Measurements from ENCODE around the gene SLC25A1. TPM values are rescaled to one million over a fixed set of nuclear protein-coding genes. Genes with fewer than 3 reads are reported as not detected.

Gene SLC25A1
- total and polyA plus RNA-seq, 2 experiments from 2014 or later: 141 to 242 TPM

GRCh38 chr22:19134176-19134831 is 44.2 kb downstream of the SLC25A1 start:
- Mint-ChIP-seq H3K27me3 (ENCODE audit: insufficient read depth, low read depth, poor library complexity) (peaks cover 12% of the 10 kb centered on the region), H3K4me3 (no peak overlapping the region), H3K4me1 (peaks cover 7% of the 10 kb centered on the region; the same call in 1 of the 3 replicates), H3K9me3 (no peaks in the 10 kb centered on the region), H3K36me3 (ENCODE audit: low read depth) (peaks cover 39% of the 10 kb centered on the region), H3K27ac (no peak overlapping the region)
- H3K9me2 ChIP-seq (ENCODE audit: insufficient read depth): no peaks in the 10 kb centered on the region
- no peak overlapping the region for H3K4me3 ChIP-seq
- H3K4me2 ChIP-seq: no peak overlapping the region
- no peaks in the 10 kb centered on the region for H3K4me1 ChIP-seq (ENCODE audit: insufficient read depth)
- DNase-seq (ENCODE audit: low spot score) (no peak), ATAC-seq (no peak)
- H3K79me2 ChIP-seq (replicated peaks; ENCODE audit: insufficient read depth): no peaks in the 10 kb centered on the region
- no peaks in the 10 kb centered on the region for H3F3A ChIP-seq (replicated peaks; ENCODE audit: low read depth)
- H2AFZ ChIP-seq: no peak overlapping the region
- TF ChIP-seq EZH2phosphoT487 (IDR thresholded peaks at IDR 0.05; ENCODE audit: unreplicated experiment) (no peak), ZNF331 (CRISPR knock-in tag; IDR thresholded peaks at IDR 0.05; ENCODE audit: low read depth) (no peak), EZH2 (IDR thresholded peaks at IDR 0.05; ENCODE audit: low read depth, unreplicated experiment) (no peak), ZNF114 (CRISPR knock-in tag; IDR thresholded peaks at IDR 0.05) (no peak), ZNF462 (CRISPR knock-in tag; IDR thresholded peaks at IDR 0.05) (no peak), CREB1 (CRISPR knock-in tag; IDR thresholded peaks at IDR 0.05; ENCODE audit: low read depth) (no peak), REST (IDR thresholded peaks at IDR 0.05; ENCODE audit: unreplicated experiment) (no peak), NANOG (IDR thresholded peaks at IDR 0.05; ENCODE audit: borderline replicate concordance) (no peak), STAT1 (IDR thresholded peaks at IDR 0.05; ENCODE audit: unreplicated experiment) (no peak), POLR2AphosphoS5 (IDR thresholded peaks at IDR 0.05; ENCODE audit: low read depth) (no peak), JUNB (IDR thresholded peaks at IDR 0.05; ENCODE audit: unreplicated experiment) (no peak)
- TF ChIP-seq, protein P1, sequence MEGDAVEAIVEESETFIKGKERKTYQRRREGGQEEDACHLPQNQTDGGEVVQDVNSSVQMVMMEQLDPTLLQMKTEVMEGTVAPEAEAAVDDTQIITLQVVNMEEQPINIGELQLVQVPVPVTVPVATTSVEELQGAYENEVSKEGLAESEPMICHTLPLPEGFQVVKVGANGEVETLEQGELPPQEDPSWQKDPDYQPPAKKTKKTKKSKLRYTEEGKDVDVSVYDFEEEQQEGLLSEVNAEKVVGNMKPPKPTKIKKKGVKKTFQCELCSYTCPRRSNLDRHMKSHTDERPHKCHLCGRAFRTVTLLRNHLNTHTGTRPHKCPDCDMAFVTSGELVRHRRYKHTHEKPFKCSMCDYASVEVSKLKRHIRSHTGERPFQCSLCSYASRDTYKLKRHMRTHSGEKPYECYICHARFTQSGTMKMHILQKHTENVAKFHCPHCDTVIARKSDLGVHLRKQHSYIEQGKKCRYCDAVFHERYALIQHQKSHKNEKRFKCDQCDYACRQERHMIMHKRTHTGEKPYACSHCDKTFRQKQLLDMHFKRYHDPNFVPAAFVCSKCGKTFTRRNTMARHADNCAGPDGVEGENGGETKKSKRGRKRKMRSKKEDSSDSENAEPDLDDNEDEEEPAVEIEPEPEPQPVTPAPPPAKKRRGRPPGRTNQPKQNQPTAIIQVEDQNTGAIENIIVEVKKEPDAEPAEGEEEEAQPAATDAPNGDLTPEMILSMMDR (conservative IDR thresholded peaks at IDR 0.05; ENCODE audit: low read depth in 2 of 2): no peak
- TF ChIP-seq, protein P2, sequence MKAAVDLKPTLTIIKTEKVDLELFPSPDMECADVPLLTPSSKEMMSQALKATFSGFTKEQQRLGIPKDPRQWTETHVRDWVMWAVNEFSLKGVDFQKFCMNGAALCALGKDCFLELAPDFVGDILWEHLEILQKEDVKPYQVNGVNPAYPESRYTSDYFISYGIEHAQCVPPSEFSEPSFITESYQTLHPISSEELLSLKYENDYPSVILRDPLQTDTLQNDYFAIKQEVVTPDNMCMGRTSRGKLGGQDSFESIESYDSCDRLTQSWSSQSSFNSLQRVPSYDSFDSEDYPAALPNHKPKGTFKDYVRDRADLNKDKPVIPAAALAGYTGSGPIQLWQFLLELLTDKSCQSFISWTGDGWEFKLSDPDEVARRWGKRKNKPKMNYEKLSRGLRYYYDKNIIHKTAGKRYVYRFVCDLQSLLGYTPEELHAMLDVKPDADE (IDR thresholded peaks at IDR 0.05): no peak
- no peaks in the 10 kb centered on the region for H4K20me1 ChIP-seq (replicated peaks; ENCODE audit: insufficient read depth)
- H3K27ac ChIP-seq (ENCODE audit: low read depth): no peak overlapping the region
- H3K27me3 ChIP-seq (ENCODE audit: insufficient read depth): no peaks in the 10 kb centered on the region
- no peaks in the 10 kb centered on the region for H3K36me3 ChIP-seq (ENCODE audit: insufficient read depth)

Data from GM23338 (cell line).